Common myeloid progenitor, CD34-positive (primary cell): Measurements from ENCODE around the gene ANO2.

Experiments used
- CTCF ChIA-PET: fragments of 350-600 bp; sonication (Branson Sonifier 250); formaldehyde crosslinking; loops from one replicate; lab custom pipeline; 2021; ENCODE audit warnings: antibody characterized with exemption; lab: Charles Lee
- POLR2A ChIA-PET: fragments of 350-600 bp; sonication (Branson Sonifier 250); formaldehyde crosslinking; loops from one replicate; lab custom pipeline; 2021; ENCODE audit warnings: antibody characterized with exemption; lab: Charles Lee
- DNase-seq, 3 donors: peaks; one replicate each; pipeline versions ENCODE4 v3.0.0 to v3.0.0-alpha.2; 2013
- H3K27ac ChIP-seq, 2 experiments: 1 replicate in 1 of 2; 2 replicates in 1 of 2; pipeline ENCODE4 v1.7.0; 2013; ENCODE audit warnings: inconsistent platforms in 2 of 2, low read length in 2 of 2, mild to moderate bottlenecking in 2 of 2, low read depth in 1 of 2, moderate library complexity in 1 of 2; ENCODE audit not compliant: severe bottlenecking in 2 of 2, insufficient read depth in 1 of 2, poor library complexity in 1 of 2
- H3K27me3 ChIP-seq, 5 experiments: replicated peaks in 2 of 5; 1 replicate in 3 of 5; 2 replicates in 2 of 5; pipeline versions ENCODE4 v1.6.1 to v1.7.0; 2013; ENCODE audit warnings: low read length in 4 of 5, mild to moderate bottlenecking in 2 of 5, moderate library complexity in 2 of 5, inconsistent platforms in 1 of 5; ENCODE audit not compliant: insufficient read depth in 5 of 5, control insufficient read depth in 4 of 5
- H3K36me3 ChIP-seq, 4 experiments: 1 replicate in 2 of 4; 2 replicates in 2 of 4; pipeline versions ENCODE4 v1.6.1 to v1.7.0; 2013; ENCODE audit warnings: low read length in 3 of 4, control low read depth in 1 of 4, mild to moderate bottlenecking in 1 of 4; ENCODE audit not compliant: control insufficient read depth in 4 of 4, insufficient read depth in 4 of 4
- H3K4me1 ChIP-seq, 4 experiments: 1 replicate in 3 of 4; 2 replicates in 1 of 4; pipeline versions ENCODE4 v1.6.1 to v1.7.1; 2013; ENCODE audit warnings: low read length in 3 of 4, mild to moderate bottlenecking in 3 of 4, control low read depth in 1 of 4, inconsistent platforms in 1 of 4, moderate library complexity in 1 of 4; ENCODE audit not compliant: control insufficient read depth in 4 of 4, insufficient read depth in 4 of 4; ENCODE audit errors: control extremely low read depth in 1 of 4
- H3K4me3 ChIP-seq, 7 experiments: 1 replicate in 4 of 7; 2 replicates in 3 of 7; pipeline versions ENCODE4 v1.5.1 to v1.7.0; 2013; ENCODE audit warnings: mild to moderate bottlenecking in 7 of 7, low read length in 6 of 7, moderate library complexity in 6 of 7, inconsistent platforms in 2 of 7, low read depth in 2 of 7, control low read depth in 1 of 7; ENCODE audit not compliant: insufficient read depth in 4 of 7, control insufficient read depth in 1 of 7; ENCODE audit errors: extremely low read depth in 1 of 7
- H3K9me3 ChIP-seq, 5 experiments: 1 replicate in 4 of 5; 2 replicates in 1 of 5; pipeline versions ENCODE4 v1.6.1 to v1.7.1; 2013; ENCODE audit warnings: low read length in 4 of 5, mild to moderate bottlenecking in 2 of 5, inconsistent platforms in 1 of 5, low read depth in 1 of 5, moderate library complexity in 1 of 5; ENCODE audit not compliant: control insufficient read depth in 4 of 5, insufficient read depth in 2 of 5; ENCODE audit errors: control extremely low read depth in 1 of 5
- WGBS: methylation state at CpG from one replicate; pipeline ENCODE4 v1.1.5; 2013; ENCODE audit not compliant: insufficient coverage; 5-methylcytosine and 5-hydroxymethylcytosine counted together

The ANO2 gene

DNA sequence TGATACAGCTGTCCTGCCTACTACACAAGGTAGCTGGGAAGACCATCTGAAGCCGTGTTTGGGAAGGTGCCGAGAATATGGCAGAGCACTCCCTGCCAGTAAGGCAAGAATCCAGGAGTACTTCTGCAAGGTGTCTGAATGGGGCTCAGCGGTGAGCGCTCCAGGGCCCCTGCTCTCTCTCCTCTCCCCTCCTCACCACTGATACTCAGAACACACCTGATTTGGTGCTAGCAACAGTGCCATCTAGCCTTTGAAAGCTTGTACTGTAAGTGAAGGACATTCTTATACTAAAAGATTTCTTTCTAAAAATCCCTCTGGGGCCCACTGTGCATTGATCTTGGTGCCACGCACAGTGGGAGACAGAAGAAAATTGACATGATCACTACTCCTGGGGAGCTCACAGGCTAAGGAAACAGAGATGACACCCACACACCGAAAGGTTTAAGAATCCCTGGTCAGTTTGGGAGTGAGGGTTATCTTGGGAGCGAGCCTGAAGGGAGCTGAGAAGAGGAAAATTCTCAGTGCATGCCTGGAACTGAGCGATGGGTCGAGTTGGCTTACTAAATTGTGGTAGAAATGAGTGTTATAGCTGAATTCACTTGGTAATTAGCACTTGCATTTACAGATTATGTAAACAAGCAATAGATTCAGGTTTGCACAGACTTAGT lies 296.2 kb downstream of the ANO2 start:
- no peaks in the 10 kb centered on the region for H3K36me3 ChIP-seq
- H3K27me3 ChIP-seq, result peaks cover 0 to 9% (median 0%) of the 10 kb centered on the region in 5 experiments
- 69% methylated on average over 4 of the region's 9 CpGs for WGBS
- H3K4me1 ChIP-seq, result no peaks in the 10 kb centered on the region
- CTCF ChIA-PET, result interaction anchor here (0.7 to 1.7 kb wide), 10 partner anchors 10 to 220 kb away, joined by 3 to 8 read pairs (median 3); no protein-coding TSS in a partner anchor
- POLR2A ChIA-PET, result interaction anchor here (1.1 kb wide), 1 partner anchor 13 kb away, joined by 3 read pairs; no protein-coding TSS in a partner anchor
- DNase-seq, result peak; percentile 29 to 57 (median 55)
- H3K27ac ChIP-seq, result no peak overlapping the region
- H3K4me3 ChIP-seq, result no peak overlapping the region
- H3K9me3 ChIP-seq, result peaks cover 0 to 3% (median 0%) of the 10 kb centered on the region in 5 experiments

DNA sequence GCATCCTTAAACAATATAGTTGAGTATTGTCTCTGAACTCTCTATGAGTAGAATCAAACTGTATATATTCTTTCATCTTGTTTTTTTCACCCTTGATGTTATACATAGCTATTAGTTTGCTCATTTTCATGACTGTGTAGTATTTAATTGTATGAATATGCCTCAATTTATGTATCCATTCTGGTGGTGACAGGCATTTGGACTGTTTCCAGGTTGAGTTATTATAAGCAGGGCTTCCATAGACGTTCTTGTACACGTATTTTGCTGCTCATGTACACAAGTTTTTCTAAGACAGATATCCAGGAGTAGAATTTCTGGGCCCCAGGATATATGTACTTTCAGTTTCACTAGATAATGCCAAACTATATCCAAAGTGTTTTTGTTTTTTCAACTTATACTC lies 301.8 kb downstream of the ANO2 start:
- ChIA-PET CTCF (no interaction called here), POLR2A (no interaction called here)
- no peaks in the 10 kb centered on the region for H3K9me3 ChIP-seq
- no peak overlapping the region for H3K27ac ChIP-seq
- H3K36me3 ChIP-seq, result no peaks in the 10 kb centered on the region
- WGBS, result 88% methylated on average over 2 of the region's 2 CpGs
- H3K27me3 ChIP-seq, result no peaks in the 10 kb centered on the region
- no peak overlapping the region for H3K4me3 ChIP-seq
- H3K4me1 ChIP-seq, result no peaks in the 10 kb centered on the region
- no peak for DNase-seq

DNA sequence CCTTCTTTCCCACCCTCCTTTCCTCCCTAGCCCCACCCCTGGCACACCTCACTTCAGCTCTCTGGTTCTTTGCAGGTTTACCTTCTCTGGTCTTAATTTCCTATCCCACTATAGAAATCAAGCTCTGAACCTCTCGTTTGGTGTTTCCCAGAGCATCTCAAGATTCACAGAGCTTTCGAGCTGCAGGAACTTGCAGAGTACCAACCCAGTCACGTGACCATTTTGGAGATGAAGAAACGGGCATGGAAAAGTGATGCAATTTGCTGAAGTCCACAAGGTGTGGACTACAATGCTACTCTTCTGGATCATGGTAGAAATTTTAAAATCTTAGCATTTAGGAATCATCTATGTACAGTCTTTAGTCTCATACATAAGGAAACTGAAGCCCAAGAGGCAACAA lies 307.4 kb downstream of the ANO2 start:
- Histone ChIP-seq H3K27me3 (peaks cover 0 to 3% (median 0%) of the 10 kb centered on the region in 5 experiments), H3K4me3 (no peak overlapping the region), H3K9me3 (no peaks in the 10 kb centered on the region), H3K36me3 (no peaks in the 10 kb centered on the region), H3K27ac (no peak overlapping the region), H3K4me1 (peaks cover 0 to 8% (median 4%) of the 10 kb centered on the region in 4 experiments)
- DNase-seq, result no peak
- 73% methylated on average over 4 of the region's 4 CpGs for WGBS
- POLR2A ChIA-PET, result no interaction called here
- CTCF ChIA-PET, result no interaction called here

DNA sequence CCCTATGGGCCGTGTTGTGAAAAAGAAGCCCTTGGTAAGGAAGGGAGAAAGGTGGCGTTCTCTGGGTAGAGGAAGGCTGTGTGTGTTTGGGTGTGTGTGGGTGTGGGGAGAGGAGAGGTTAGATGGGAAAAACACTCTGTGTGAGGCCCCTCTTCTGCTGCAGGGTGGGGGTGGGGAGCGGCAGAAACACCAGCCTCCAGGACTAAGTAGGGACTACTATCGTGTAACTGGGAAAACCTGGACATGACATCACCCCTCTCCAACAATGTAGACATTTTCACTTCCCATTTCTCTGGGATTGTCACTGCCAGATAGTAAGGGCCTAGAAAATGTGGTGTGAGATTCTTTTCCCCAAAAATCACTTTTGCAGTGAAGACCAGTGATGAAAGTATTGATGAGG lies 308.2 kb downstream of the ANO2 start:
- H3K4me3 ChIP-seq, result no peak overlapping the region
- no peaks in the 10 kb centered on the region for H3K9me3 ChIP-seq
- DNase-seq, result no peak
- H3K27ac ChIP-seq, result no peak overlapping the region
- H3K4me1 ChIP-seq, result peaks cover 0 to 8% (median 4%) of the 10 kb centered on the region in 4 experiments
- CTCF ChIA-PET, result interaction anchor here (0.6 kb wide), 1 partner anchor 67 kb away, joined by 3 read pairs; no protein-coding TSS in a partner anchor
- POLR2A ChIA-PET, result no interaction called here
- 56% methylated on average over 2 of the region's 4 CpGs for WGBS
- peaks cover 0 to 3% (median 0%) of the 10 kb centered on the region in 5 experiments for H3K27me3 ChIP-seq
- no peaks in the 10 kb centered on the region for H3K36me3 ChIP-seq

DNA sequence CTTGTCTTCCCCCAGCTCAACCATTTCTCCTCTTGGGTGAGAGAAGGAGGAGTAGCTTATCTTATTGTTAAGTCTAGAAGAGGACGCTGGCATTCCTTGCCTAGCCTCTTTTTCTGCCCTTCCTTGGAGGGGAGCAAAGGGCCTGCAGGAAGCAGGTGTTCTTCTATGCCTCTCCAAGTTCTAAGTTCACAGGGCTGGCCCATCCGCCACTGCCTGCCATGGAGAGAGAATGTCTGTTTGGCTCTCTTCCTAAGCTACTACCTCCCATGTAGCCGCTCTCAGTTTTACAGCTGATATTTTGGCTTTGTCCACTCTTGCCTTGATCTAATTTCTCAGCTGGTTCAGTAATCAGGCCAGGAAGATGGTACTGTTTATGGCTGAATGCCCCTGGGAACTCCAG lies 312.0 kb downstream of the ANO2 start:
- CTCF ChIA-PET, result no interaction called here
- WGBS, result 92% methylated on average over 3 of the region's 3 CpGs
- Histone ChIP-seq H3K36me3 (no peaks in the 10 kb centered on the region), H3K4me3 (no peak overlapping the region), H3K9me3 (no peaks in the 10 kb centered on the region), H3K4me1 (peaks cover 0 to 8% (median 4%) of the 10 kb centered on the region in 4 experiments), H3K27ac (no peak overlapping the region), H3K27me3 (peaks cover 0 to 4% (median 0%) of the 10 kb centered on the region in 5 experiments)
- no peak for DNase-seq
- POLR2A ChIA-PET, result no interaction called here

DNA sequence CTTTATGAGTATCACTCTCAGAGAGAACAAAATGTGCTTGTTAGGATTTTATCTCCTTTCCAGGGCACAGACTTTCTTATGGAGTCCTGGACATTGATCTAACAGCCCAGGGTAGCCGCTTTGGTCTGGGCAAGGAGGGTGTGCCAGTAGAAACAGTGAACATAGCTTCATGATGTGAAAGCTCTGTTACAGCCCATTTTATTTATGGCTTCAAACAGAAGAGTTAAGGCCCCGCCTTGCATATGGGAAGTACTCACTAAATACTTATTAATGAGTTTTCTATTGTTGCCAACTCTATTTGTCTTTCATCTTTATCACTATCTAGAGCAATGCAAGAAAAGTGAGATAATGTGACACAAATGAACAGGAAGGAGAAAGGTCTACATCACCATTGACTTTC lies 312.6 kb downstream of the ANO2 start:
- no peak for DNase-seq
- CTCF ChIA-PET, result interaction anchor here (1.2 kb wide), 1 partner anchor 16 kb away, joined by 3 read pairs; no protein-coding TSS in a partner anchor
- no peak overlapping the region for H3K4me3 ChIP-seq
- H3K27ac ChIP-seq, result no peak overlapping the region
- POLR2A ChIA-PET, result interaction anchor here (1.3 kb wide), 1 partner anchor 18 kb away, joined by 3 read pairs; no protein-coding TSS in a partner anchor
- WGBS, result 86% methylated on average over 1 of the region's 2 CpGs
- no peaks in the 10 kb centered on the region for H3K9me3 ChIP-seq
- H3K27me3 ChIP-seq, result peaks cover 0 to 4% (median 0%) of the 10 kb centered on the region in 5 experiments
- no peaks in the 10 kb centered on the region for H3K36me3 ChIP-seq
- H3K4me1 ChIP-seq, result peaks cover 0 to 8% (median 4%) of the 10 kb centered on the region in 4 experiments

DNA sequence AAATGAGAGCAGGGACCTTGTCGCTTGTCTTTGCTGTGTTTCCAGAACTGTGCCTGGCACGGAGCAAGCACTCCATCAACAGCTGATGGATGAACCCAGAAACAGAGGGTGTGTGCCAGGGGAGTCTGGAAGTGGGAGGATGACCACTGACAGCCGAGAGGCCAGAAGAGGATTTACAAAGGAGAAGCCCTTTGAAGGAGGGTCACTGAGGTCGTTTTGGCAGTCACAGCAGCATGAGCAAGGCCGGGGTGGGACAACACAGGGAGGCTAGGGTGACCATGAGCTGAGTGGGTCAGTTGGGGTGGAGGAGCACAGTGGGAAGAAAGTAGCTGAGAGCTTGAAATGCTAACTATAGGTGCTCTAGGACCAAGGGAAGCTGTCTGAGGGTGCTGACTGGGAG lies 313.6 kb downstream of the ANO2 start:
- no peaks in the 10 kb centered on the region for H3K36me3 ChIP-seq
- H3K27ac ChIP-seq, result no peak overlapping the region
- DNase-seq, result no peak
- POLR2A ChIA-PET, result interaction anchor here (1.3 kb wide), 1 partner anchor 19 kb away, joined by 3 read pairs; no protein-coding TSS in a partner anchor
- CTCF ChIA-PET, result interaction anchor here (1.2 kb wide), 1 partner anchor 17 kb away, joined by 3 read pairs; no protein-coding TSS in a partner anchor
- WGBS, result 92% methylated on average over 5 of the region's 5 CpGs
- peaks cover 0 to 4% (median 0%) of the 10 kb centered on the region in 5 experiments for H3K27me3 ChIP-seq
- no peaks in the 10 kb centered on the region for H3K9me3 ChIP-seq
- H3K4me3 ChIP-seq, result no peak overlapping the region
- peaks cover 0 to 6% (median 2%) of the 10 kb centered on the region in 4 experiments for H3K4me1 ChIP-seq
